Tibial nerve (tissue), 4 donors: ENCODE results near the gene PPP2R1B.

ENCODE experiments used
- EP300 ChIP-seq, 2 donors: sonication (generic); formaldehyde crosslinking; IDR thresholded peaks; one replicate each; pipeline ENCODE4 v1.6.1; 2017; ENCODE audit warnings: antibody characterized with exemption in 2 of 2, mild to moderate bottlenecking in 1 of 2
- POLR2A ChIP-seq, 2 donors: fragments of 450-650 bp; IDR thresholded peaks; one replicate each; pipeline ENCODE4 v1.6.1; 2017; ENCODE audit warnings: antibody characterized with exemption in 2 of 2, mild to moderate bottlenecking in 2 of 2, moderate library complexity in 2 of 2
- TF ChIP-seq, protein P1 (sequence below), 5 experiments: fragments of 200-600 bp in 3 of 5; fragments of 450-650 bp in 2 of 5; sonication (generic) in 3 of 5; IDR thresholded peaks; one replicate each; pipeline ENCODE4 v1.5.1; 2016 to 2019; ENCODE audit warnings: antibody characterized with exemption in 5 of 5, mild to moderate bottlenecking in 3 of 5, moderate library complexity in 2 of 5

DNA sequence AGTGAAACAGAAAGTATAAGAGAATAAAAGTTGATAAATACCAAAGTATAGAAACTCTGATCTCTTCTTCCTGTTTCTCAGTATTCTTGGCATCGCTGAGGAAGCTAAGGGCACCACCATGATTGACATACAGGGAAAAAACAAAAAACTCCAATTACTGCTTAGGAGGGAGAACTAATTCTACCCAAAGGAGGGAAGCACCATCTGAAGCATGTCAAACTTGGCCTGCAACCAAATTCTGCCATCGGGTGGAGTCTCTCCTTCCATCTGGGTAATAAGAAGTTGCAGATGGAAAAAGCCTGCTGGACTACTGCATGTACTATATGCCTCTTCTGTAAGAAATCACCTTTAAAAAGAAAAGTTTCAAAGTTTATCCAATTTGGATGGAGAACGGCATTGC lies 30.5 kb upstream of the PPP2R1B start:
- TF ChIP-seq, protein P1, sequence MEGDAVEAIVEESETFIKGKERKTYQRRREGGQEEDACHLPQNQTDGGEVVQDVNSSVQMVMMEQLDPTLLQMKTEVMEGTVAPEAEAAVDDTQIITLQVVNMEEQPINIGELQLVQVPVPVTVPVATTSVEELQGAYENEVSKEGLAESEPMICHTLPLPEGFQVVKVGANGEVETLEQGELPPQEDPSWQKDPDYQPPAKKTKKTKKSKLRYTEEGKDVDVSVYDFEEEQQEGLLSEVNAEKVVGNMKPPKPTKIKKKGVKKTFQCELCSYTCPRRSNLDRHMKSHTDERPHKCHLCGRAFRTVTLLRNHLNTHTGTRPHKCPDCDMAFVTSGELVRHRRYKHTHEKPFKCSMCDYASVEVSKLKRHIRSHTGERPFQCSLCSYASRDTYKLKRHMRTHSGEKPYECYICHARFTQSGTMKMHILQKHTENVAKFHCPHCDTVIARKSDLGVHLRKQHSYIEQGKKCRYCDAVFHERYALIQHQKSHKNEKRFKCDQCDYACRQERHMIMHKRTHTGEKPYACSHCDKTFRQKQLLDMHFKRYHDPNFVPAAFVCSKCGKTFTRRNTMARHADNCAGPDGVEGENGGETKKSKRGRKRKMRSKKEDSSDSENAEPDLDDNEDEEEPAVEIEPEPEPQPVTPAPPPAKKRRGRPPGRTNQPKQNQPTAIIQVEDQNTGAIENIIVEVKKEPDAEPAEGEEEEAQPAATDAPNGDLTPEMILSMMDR (IDR thresholded peaks at IDR 0.05), result no peak
- TF ChIP-seq POLR2A (IDR thresholded peaks at IDR 0.05), result no peak
- TF ChIP-seq EP300 (IDR thresholded peaks at IDR 0.05), result no peak
